GM18951 (cell line): ENCODE results near the gene CTTN.

Source experiments
- POLR2A ChIP-seq: IDR thresholded peaks from 4 replicates; pipeline ENCODE4 v1.6.1; 2011; ENCODE audit warnings: mild to moderate bottlenecking; ENCODE audit not compliant: insufficient read length, insufficient read depth; ENCODE audit errors: extremely low read depth
- in situ Hi-C: fragments of 300-500 bp; cut with MboI; formaldehyde crosslinking; loops from one replicate; pipeline ENCODE4 v1.12.0; 2022; ENCODE audit warnings: low sequenced_read_pairs, mixed read lengths, inconsistent platforms; ENCODE audit not compliant: unreplicated experiment

Gene CTTN

GRCh38 chr11:70463478-70464255 lies 65.3 kb downstream of the CTTN start:
- no peak for TF ChIP-seq POLR2A
- in situ Hi-C loops: no loop called here

GRCh38 chr11:70464509-70465361 lies 66.4 kb downstream of the CTTN start:
- TF ChIP-seq POLR2A: no peak
- in situ Hi-C loops: no loop called here

GRCh38 chr11:70466154-70466553 lies 67.8 kb downstream of the CTTN start:
- in situ Hi-C loops: no loop called here
- TF ChIP-seq POLR2A: no peak

GRCh38 chr11:70466596-70466995 lies 68.3 kb downstream of the CTTN start:
- in situ Hi-C loops: no loop called here

GRCh38 chr11:70467201-70468085 lies 69.1 kb downstream of the CTTN start:
- in situ Hi-C loops: no loop called here
- no peak for TF ChIP-seq POLR2A

More at GRCh38 chr11:70466596-70466995, 68.3 kb downstream of the CTTN start:
- no peak for TF ChIP-seq POLR2A

- no peak for TF ChIP-seq POLR2A
- in situ Hi-C loops: no loop called here
Observed at GRCh38 chr11:70468256-70469195, 70.2 kb downstream of the CTTN start.

- TF ChIP-seq POLR2A: no peak
- in situ Hi-C loops: no loop called here
Observed at GRCh38 chr11:70470127-70470526, 71.8 kb downstream of the CTTN start.

GRCh38 chr11:70471254-70471653 lies 72.9 kb downstream of the CTTN start:
- TF ChIP-seq POLR2A: no peak
- in situ Hi-C loops: no loop called here

GRCh38 chr11:70472240-70472639 lies 73.9 kb downstream of the CTTN start:
- no peak for TF ChIP-seq POLR2A
- in situ Hi-C loops: no loop called here

GRCh38 chr11:70473186-70473872 lies 75.0 kb downstream of the CTTN start:
- TF ChIP-seq POLR2A: no peak
- in situ Hi-C loops: no loop called here

- in situ Hi-C loops: no loop called here
- TF ChIP-seq POLR2A: no peak
Observed at GRCh38 chr11:70473873-70474690, 75.8 kb downstream of the CTTN start.
